GM23338 (cell line): ENCODE results near the gene ADGRV1. TPM values are rescaled to one million over a fixed set of nuclear protein-coding genes. Genes with fewer than 3 reads are reported as not detected.

Source experiments
- ATAC-seq: fragments of 200-7000 bp; cut with Tn5 transposase; 3 replicates; pipeline ENCODE4 v1.9.1; 2020
- DNase-seq: peaks from one replicate; pipeline ENCODE4 v3.0.0-alpha.2; 2015; ENCODE audit warnings: low spot score
- H2AFZ ChIP-seq: fragments of 200-600 bp; sonication (generic); 2 replicates; pipeline ENCODE4 v1.8.0; 2016; ENCODE audit warnings: antibody characterized with exemption, mild to moderate bottlenecking, moderate library complexity
- H3F3A ChIP-seq: fragments of 200-600 bp; sonication (generic); replicated peaks from 2 replicates; pipeline ENCODE4 v1.8.0; 2017; ENCODE audit warnings: antibody characterized with exemption, mixed run types, low read depth
- H3K27ac ChIP-seq: fragments of 200-600 bp; sonication (generic); 2 replicates; pipeline ENCODE4 v1.6.1; 2016; ENCODE audit warnings: low read depth
- H3K27me3 ChIP-seq: fragments of 200-600 bp; sonication (generic); 2 replicates; pipeline ENCODE4 v1.8.0; 2016; ENCODE audit warnings: mild to moderate bottlenecking, mixed run types, moderate library complexity; ENCODE audit not compliant: insufficient read depth
- H3K36me3 ChIP-seq: fragments of 200-600 bp; sonication (generic); 2 replicates; pipeline ENCODE4 v1.8.0; 2016; ENCODE audit warnings: mild to moderate bottlenecking; ENCODE audit not compliant: insufficient read depth
- H3K4me1 ChIP-seq: fragments of 200-600 bp; sonication (generic); 2 replicates; pipeline ENCODE4 v1.8.0; 2016; ENCODE audit warnings: mild to moderate bottlenecking, moderate library complexity; ENCODE audit not compliant: insufficient read depth
- H3K4me2 ChIP-seq: fragments of 200-600 bp; sonication (generic); 2 replicates; pipeline ENCODE4 v1.7.1; 2017; ENCODE audit warnings: mixed run types
- H3K4me3 ChIP-seq: fragments of 200-600 bp; sonication (generic); 2 replicates; pipeline ENCODE4 v1.6.1; 2016; ENCODE audit warnings: mixed run types
- H3K79me2 ChIP-seq: fragments of 200-600 bp; sonication (generic); replicated peaks from 2 replicates; pipeline ENCODE4 v1.8.0; 2017; ENCODE audit warnings: mild to moderate bottlenecking; ENCODE audit not compliant: insufficient read depth
- H3K9me2 ChIP-seq: fragments of 200-600 bp; sonication (generic); 2 replicates; pipeline ENCODE4 v1.8.0; 2017; ENCODE audit not compliant: insufficient read depth
- H4K20me1 ChIP-seq: fragments of 200-600 bp; sonication (generic); replicated peaks from 2 replicates; pipeline ENCODE4 v1.8.0; 2017; ENCODE audit warnings: mild to moderate bottlenecking; ENCODE audit not compliant: insufficient read depth
- H3K27ac Mint-ChIP-seq: 2 replicates; pipeline ENCODE4 v1.8.0; 2020; ENCODE audit warnings: inconsistent platforms, mild to moderate bottlenecking, moderate library complexity, mixed read lengths
- H3K27me3 Mint-ChIP-seq: 3 replicates; pipeline ENCODE4 v1.8.0; 2022; ENCODE audit warnings: low read depth, mild to moderate bottlenecking, moderate library complexity, mixed read lengths, inconsistent platforms; ENCODE audit not compliant: insufficient read depth, poor library complexity
- H3K36me3 Mint-ChIP-seq: 3 replicates; pipeline ENCODE4 v1.8.0; 2021; ENCODE audit warnings: low read depth, mild to moderate bottlenecking, inconsistent platforms, moderate library complexity, mixed read lengths
- H3K4me1 Mint-ChIP-seq: 3 replicates; pipeline ENCODE4 v1.8.0; 2020; ENCODE audit warnings: mild to moderate bottlenecking, inconsistent platforms, mixed read lengths
- H3K4me3 Mint-ChIP-seq: 3 replicates; pipeline ENCODE4 v1.8.0; 2021; ENCODE audit warnings: moderate library complexity, mild to moderate bottlenecking, inconsistent platforms, mixed read lengths
- H3K9me3 Mint-ChIP-seq: 3 replicates; pipeline ENCODE4 v1.8.0; 2020; ENCODE audit warnings: moderate library complexity, mild to moderate bottlenecking, inconsistent platforms, mixed read lengths
- CREB1 ChIP-seq: fragments of 250-450 bp; sonication (Bioruptor Pico); IDR thresholded peaks from 2 replicates; pipeline ENCODE4 v1.5.0; 2020; ENCODE audit warnings: low read depth, mild to moderate bottlenecking, moderate library complexity
- CTCF ChIP-seq, 2 experiments: fragments of 200-600 bp in 1 of 2; sonication (generic) in 1 of 2; conservative IDR thresholded peaks; 2 replicates each; pipeline versions ENCODE4 v1.5.1 to v1.6.1; 2016 to 2017; ENCODE audit warnings: antibody characterized with exemption in 2 of 2, low read depth in 2 of 2, mild to moderate bottlenecking in 2 of 2, moderate library complexity in 1 of 2
- ETS1 ChIP-seq: IDR thresholded peaks from 2 replicates; pipeline ENCODE4 v1.6.1; 2016; ENCODE audit warnings: antibody characterized with exemption
- EZH2 ChIP-seq: fragments of 200-600 bp; sonication (generic); IDR thresholded peaks from one replicate; pipeline ENCODE4 v1.8.0; 2017; ENCODE audit warnings: antibody characterized with exemption, mild to moderate bottlenecking, low read depth; ENCODE audit not compliant: unreplicated experiment
- EZH2phosphoT487 ChIP-seq: fragments of 200-600 bp; sonication (generic); IDR thresholded peaks from one replicate; pipeline ENCODE4 v1.8.1; 2018; ENCODE audit warnings: antibody characterized with exemption; ENCODE audit not compliant: unreplicated experiment
- JUNB ChIP-seq: IDR thresholded peaks from one replicate; pipeline ENCODE4 v1.6.1; 2016; ENCODE audit warnings: antibody characterized with exemption; ENCODE audit not compliant: unreplicated experiment
- NANOG ChIP-seq: IDR thresholded peaks from 2 replicates; pipeline ENCODE4 v1.6.1; 2016; ENCODE audit warnings: antibody characterized with exemption, borderline replicate concordance
- POLR2AphosphoS5 ChIP-seq: IDR thresholded peaks from 2 replicates; pipeline ENCODE4 v1.6.1; 2016; ENCODE audit warnings: antibody characterized with exemption, low read depth
- STAT1 ChIP-seq: IDR thresholded peaks from one replicate; pipeline ENCODE4 v1.6.1; 2016; ENCODE audit warnings: antibody characterized with exemption; ENCODE audit not compliant: unreplicated experiment
- ZNF114 ChIP-seq: fragments of 250-450 bp; sonication (Bioruptor Pico); IDR thresholded peaks from 2 replicates; pipeline ENCODE4 v1.5.0; 2020; ENCODE audit warnings: mild to moderate bottlenecking, moderate library complexity
- ZNF331 ChIP-seq: fragments of 250-450 bp; sonication (Bioruptor Pico); IDR thresholded peaks from 2 replicates; pipeline ENCODE4 v1.5.0; 2020; ENCODE audit warnings: low read depth, mild to moderate bottlenecking, moderate library complexity
- ZNF462 ChIP-seq: fragments of 250-450 bp; sonication (Bioruptor Pico); IDR thresholded peaks from 2 replicates; pipeline ENCODE4 v1.5.0; 2020; ENCODE audit warnings: mild to moderate bottlenecking, moderate library complexity
- polyA plus RNA-seq: library from polyadenylated mRNA; unstranded; fragments of >200 nt; fragmentation: Nextera tagmentation; extraction: Ambion mirVana; gene quantifications from 2 replicates; pipeline ENCODE4 v1.2.1, GENCODE V29; 2016
- total RNA-seq: library from RNA; depleted of rRNA; stranded (reverse); fragments of >200 nt; shearing (Covaris generic); gene quantifications from 2 replicates; pipeline ENCODE4 v1.2.3, GENCODE V29; 2014
- TF ChIP-seq, protein P1 (sequence below): IDR thresholded peaks from one replicate; pipeline ENCODE4 v1.6.1; 2018; ENCODE audit warnings: antibody characterized with exemption; ENCODE audit not compliant: unreplicated experiment

ADGRV1 gene
- total and polyA plus RNA-seq, 2 experiments from 2014 or later: 46.1 to 149 TPM

DNA sequence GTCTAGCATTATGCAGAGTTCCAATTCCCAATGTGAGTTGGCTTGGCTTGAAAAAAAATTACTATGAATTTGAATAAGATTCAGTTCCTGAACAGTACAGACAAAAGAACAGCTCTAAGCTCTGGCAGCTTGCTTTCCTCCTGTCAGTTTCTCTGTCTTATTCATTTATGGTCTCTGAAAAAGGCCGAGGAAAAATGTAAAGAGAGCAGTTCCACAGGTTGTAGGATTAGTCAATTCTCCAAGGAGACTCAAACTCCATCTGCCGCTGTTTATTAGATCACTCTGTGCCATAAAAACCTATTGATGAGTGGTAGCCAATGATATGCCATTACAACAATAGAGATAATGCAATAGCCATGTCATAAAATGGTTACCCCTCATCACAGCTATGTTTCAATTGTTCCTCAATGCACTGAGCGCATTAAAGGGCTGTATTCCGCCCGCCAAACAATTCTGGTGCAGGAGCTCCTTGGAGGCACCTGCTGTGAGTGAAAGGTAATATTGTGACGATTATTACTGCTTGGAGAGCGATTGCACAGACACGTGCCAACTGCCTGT is 636.3 kb downstream of the ADGRV1 start:
- H3F3A ChIP-seq: no peaks in the 10 kb centered on the region
- no peak overlapping the region for H3K4me2 ChIP-seq
- H3K79me2 ChIP-seq: no peaks in the 10 kb centered on the region
- H3K4me1 Mint-ChIP-seq: 0 out of 3 replicates have a peak, but pooled peaks cover 3% of the 10 kb centered on the region
- no peaks in the 10 kb centered on the region for H3K36me3 Mint-ChIP-seq
- H3K27me3 Mint-ChIP-seq: peaks cover 2% of the 10 kb centered on the region
- H2AFZ ChIP-seq: no peak overlapping the region
- no peak overlapping the region for H3K27ac Mint-ChIP-seq
- H3K27ac ChIP-seq: no peak overlapping the region
- no peak for DNase-seq
- no peaks in the 10 kb centered on the region for H3K9me3 Mint-ChIP-seq
- TF ChIP-seq JUNB (no peak), EZH2phosphoT487 (no peak), ETS1 (no peak), ZNF462 (CRISPR knock-in tag) (no peak), NANOG (no peak), STAT1 (no peak), ZNF331 (CRISPR knock-in tag) (no peak), EZH2 (no peak), CREB1 (CRISPR knock-in tag) (no peak), ZNF114 (CRISPR knock-in tag) (no peak), POLR2AphosphoS5 (no peak), CTCF (conservative IDR thresholded peaks at IDR 0.05; ENCODE audit: low read depth in 2 of 2) (no peak)
- TF ChIP-seq, protein P1, sequence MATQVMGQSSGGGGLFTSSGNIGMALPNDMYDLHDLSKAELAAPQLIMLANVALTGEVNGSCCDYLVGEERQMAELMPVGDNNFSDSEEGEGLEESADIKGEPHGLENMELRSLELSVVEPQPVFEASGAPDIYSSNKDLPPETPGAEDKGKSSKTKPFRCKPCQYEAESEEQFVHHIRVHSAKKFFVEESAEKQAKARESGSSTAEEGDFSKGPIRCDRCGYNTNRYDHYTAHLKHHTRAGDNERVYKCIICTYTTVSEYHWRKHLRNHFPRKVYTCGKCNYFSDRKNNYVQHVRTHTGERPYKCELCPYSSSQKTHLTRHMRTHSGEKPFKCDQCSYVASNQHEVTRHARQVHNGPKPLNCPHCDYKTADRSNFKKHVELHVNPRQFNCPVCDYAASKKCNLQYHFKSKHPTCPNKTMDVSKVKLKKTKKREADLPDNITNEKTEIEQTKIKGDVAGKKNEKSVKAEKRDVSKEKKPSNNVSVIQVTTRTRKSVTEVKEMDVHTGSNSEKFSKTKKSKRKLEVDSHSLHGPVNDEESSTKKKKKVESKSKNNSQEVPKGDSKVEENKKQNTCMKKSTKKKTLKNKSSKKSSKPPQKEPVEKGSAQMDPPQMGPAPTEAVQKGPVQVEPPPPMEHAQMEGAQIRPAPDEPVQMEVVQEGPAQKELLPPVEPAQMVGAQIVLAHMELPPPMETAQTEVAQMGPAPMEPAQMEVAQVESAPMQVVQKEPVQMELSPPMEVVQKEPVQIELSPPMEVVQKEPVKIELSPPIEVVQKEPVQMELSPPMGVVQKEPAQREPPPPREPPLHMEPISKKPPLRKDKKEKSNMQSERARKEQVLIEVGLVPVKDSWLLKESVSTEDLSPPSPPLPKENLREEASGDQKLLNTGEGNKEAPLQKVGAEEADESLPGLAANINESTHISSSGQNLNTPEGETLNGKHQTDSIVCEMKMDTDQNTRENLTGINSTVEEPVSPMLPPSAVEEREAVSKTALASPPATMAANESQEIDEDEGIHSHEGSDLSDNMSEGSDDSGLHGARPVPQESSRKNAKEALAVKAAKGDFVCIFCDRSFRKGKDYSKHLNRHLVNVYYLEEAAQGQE: no peak
- no peak overlapping the region for H3K4me3 Mint-ChIP-seq
- no peak for ATAC-seq
- H3K27me3 ChIP-seq: no peaks in the 10 kb centered on the region
- peaks cover 6% of the 10 kb centered on the region; the same call in 1 of the 2 replicates for H3K9me2 ChIP-seq
- H3K4me1 ChIP-seq: no peaks in the 10 kb centered on the region
- no peaks in the 10 kb centered on the region for H4K20me1 ChIP-seq
- no peak overlapping the region for H3K4me3 ChIP-seq
- no peaks in the 10 kb centered on the region for H3K36me3 ChIP-seq
